Subcutaneous adipose tissue (tissue), 4 donors: ENCODE data around the gene MCL1. TPM values are rescaled to one million over a fixed set of nuclear protein-coding genes. Genes with fewer than 3 reads are reported as not detected.

Experiments used
- total RNA-seq, 4 donors: library from RNA; depleted of rRNA; stranded (reverse); fragments of >200 nt; gene quantifications; one replicate each; pipeline ENCODE4 v1.1.0, GENCODE V29; 2016
- TF ChIP-seq, protein P1 (sequence below): fragments of 450-650 bp; IDR thresholded peaks from one replicate; pipeline ENCODE4 v1.5.1; 2016; ENCODE audit warnings: low read depth, mild to moderate bottlenecking, control low read depth, antibody characterized with exemption, moderate library complexity

The MCL1 gene
- total RNA-seq, 4 donors from 2014 or later: 180 to 328 (median 225) TPM

DNA sequence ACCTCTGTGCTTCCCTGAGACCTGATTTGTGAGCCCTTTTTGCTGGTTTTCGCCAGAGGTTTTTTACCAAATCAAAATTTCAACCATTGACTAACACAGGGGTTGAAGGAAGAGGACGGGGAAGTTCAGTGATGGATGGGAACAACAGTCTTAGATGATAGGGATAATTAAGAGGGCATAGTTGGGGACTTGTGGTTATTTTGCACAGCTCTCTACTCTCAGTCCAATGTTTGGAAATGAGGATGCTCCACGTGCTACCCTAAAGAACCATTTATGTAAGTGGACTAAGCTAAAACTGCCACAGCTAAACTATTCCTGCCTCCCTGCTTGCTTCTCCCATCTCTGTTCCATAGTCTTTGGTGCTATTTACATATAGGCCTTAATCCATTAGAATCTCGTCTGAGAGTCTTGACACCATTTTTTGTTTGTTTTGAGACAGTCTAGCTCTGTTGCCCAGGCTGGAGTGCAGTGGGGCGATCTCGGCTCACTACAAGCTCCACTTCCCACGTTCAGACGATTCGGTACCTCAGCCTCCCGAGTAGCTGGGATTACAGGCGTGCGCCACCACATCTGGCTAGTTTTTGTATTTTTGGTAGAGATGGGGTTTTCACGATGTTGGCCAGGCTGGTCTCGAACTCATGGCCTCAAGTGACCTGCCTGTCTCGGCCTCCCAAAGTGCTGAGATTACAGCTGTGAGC lies 684 bp upstream of the MCL1 start:
- TF ChIP-seq, protein P1, sequence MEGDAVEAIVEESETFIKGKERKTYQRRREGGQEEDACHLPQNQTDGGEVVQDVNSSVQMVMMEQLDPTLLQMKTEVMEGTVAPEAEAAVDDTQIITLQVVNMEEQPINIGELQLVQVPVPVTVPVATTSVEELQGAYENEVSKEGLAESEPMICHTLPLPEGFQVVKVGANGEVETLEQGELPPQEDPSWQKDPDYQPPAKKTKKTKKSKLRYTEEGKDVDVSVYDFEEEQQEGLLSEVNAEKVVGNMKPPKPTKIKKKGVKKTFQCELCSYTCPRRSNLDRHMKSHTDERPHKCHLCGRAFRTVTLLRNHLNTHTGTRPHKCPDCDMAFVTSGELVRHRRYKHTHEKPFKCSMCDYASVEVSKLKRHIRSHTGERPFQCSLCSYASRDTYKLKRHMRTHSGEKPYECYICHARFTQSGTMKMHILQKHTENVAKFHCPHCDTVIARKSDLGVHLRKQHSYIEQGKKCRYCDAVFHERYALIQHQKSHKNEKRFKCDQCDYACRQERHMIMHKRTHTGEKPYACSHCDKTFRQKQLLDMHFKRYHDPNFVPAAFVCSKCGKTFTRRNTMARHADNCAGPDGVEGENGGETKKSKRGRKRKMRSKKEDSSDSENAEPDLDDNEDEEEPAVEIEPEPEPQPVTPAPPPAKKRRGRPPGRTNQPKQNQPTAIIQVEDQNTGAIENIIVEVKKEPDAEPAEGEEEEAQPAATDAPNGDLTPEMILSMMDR: no peak

DNA sequence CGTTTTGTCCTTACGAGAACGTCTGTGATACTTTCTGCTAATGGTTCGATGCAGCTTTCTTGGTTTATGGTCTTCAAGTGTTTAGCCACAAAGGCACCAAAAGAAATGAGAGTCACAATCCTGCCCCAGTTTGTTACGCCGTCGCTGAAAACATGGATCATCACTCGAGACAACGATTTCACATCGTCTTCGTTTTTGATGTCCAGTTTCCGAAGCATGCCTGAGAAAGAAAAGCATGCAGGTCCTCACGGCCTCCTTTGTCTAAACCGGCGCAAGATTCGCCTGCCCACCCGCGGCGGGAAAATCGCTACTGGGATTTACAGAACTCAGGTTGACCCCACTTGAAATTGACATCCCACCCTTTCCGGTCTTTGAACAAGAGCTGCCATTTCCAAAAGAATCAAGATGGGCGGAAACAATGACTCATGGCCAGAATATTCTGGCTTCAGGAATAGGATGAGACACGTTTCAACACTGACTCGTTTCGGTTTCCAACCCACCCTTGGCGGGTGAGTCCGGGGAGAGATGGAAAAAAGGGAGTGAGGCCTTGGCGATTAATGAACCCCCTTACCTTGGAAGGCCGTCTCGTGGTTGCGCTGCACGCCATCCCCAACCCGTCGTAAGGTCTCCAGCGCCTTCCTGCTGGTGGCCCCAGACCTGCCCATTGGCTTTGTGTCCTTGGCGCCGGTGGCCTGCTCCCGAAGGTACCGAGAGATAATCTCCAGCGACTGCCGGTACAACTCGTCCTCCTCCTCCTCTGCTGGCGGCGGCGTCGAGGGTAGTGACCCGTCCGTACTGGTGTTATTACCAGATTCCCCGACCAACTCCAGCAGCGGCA lies 919 bp downstream of the MCL1 start:
- TF ChIP-seq, protein P1: no peak

DNA sequence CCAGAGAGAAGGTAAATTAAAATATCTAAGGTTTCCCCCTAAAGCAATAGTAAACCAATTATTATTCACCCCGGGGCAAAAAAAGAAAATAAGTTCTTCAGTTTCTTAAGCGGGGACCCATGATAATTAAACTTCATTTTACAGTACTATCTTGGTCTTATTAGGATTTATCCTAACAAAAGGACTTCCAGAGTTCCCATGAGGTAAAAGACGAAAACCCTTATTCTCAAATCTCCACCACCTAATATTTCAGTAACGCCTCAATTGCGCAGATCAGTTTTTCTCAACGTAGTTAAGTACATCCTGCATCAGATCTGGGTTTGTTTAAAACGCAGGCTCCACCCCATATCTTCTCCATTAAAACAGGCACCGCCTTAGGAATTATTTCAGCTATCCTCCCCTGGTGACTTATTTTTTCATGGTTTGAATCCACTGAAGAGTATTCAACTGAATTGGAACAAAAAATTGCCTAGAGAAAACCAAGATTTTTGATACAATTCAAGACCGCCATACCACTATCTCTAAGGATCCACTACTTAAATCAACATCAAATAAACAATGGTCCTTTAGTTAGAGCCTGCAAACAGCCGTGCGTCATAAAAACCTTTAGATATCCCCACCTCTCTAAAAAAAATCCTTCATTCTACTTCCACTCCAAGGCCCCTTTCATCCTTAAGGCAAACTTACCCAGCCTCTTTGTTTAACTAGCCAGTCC lies 1.7 kb downstream of the MCL1 start:
- TF ChIP-seq, protein P1: no peak

DNA sequence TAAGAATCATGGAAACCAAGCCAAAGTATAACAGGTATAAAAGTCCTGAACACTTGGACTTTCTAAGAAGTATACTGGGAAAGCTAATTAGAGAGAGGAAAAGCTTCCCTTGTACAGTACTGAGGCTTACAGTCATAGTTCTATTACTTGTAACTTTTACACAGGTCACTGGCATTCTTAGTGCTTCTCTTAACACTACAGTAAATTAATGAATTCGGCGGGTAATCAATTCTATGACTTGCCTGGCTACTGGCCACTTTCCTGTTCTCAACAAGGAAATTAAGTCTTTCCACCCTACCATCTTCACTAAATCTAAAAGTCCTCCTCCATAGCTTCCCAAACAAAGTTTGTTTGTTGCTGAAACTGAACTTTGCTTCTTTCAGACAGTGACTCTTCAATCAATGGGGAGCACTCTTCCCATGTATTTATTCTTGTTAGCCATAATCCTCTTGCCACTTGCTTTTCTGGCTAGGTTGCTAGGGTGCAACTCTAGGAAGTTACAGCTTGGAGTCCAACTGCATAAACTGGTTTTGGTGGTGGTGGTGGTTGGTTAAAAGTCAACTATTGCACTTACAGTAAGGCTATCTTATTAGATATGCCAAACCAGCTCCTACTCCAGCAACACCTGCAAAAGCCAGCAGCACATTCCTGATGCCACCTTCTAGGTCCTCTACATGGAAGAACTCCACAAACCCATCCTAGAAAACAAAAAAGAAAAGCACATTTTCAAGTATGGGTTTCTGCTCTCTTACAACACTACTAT lies 2.4 kb downstream of the MCL1 start:
- TF ChIP-seq, protein P1: no peak

DNA sequence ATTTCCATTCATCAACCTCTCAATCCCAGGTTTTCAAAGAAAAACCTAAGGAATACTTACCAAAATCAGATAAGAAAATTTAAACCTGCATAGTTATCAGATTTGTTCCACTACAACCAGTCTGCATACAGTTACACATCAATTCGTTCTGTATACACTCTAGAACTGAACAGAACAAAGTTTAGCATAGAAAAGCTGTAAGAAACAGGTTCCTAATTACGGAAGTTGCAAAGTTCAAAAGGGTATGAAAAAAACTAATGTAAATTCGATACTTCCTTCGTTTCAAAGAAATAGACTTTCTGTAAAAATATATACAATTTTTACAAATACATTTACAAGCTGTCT lies 3.1 kb downstream of the MCL1 start:
- TF ChIP-seq, protein P1: no peak

DNA sequence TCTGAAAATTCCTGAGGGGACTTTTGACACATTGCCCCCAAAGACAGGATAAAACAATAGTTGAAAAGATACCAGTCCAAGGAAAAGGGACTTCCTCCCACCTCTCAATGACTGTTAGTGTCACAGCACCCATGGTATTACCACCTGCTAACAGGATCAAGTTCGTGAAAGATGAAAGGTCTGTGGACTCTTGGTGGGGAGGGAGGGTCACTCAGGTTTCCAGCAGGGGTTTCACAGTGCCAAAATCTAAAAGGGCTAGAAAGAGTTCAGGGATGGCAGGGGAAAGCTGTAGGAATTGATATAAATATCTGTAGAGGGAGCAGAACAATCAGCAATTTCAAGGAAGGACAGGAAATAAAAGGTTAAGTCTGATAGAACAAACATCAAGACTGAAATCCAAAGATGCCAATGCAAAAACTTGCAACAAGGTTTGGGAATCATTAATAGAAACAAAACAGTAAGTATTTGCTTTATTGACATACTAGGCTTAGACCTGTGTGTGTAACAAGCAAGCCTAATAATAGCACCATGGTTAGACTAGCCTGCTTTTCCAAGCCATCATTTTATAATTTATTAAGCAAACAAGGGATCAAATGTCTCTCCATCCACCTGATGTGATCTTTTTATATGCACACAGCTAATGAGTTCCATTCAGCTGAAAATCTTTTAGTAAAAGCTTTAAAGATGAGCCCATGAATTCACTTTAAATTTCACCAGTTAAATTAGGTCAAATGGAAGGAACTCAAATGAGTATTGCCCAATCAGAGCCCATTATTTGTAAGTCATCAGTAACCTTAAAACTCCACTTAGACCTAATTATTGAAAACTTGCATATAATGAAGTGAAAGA lies 3.7 kb downstream of the MCL1 start:
- TF ChIP-seq, protein P1: no peak
